CD14-positive monocyte (primary cell): ENCODE data around the gene ZNF22. TPM values are rescaled to one million over a fixed set of nuclear protein-coding genes. Genes with fewer than 3 reads are reported as not detected.

Source experiments
- DNase-seq, 3 donors: peaks; one replicate each; pipeline ENCODE4 v3.0.0-alpha.2; 2011 to 2022
- H2AFZ ChIP-seq: 2 replicates; pipeline ENCODE4 v1.6.0; 2012; ENCODE audit warnings: mild to moderate bottlenecking, low read depth, low read length, inconsistent platforms; ENCODE audit not compliant: insufficient read depth, poor library complexity, severe bottlenecking
- H3K27ac ChIP-seq, 2 donors: 1 replicate in 1 of 2; 2 replicates in 1 of 2; pipeline ENCODE4 v1.5.1; 2012 to 2013; ENCODE audit warnings: low read length in 2 of 2, control low read depth in 1 of 2, inconsistent platforms in 1 of 2, low read depth in 1 of 2, mild to moderate bottlenecking in 1 of 2
- H3K27me3 ChIP-seq, 2 donors: one replicate each; pipeline versions ENCODE4 v1.6.0 to v1.6.1; 2011 to 2013; ENCODE audit warnings: low read length in 2 of 2; ENCODE audit not compliant: control insufficient read depth in 2 of 2, insufficient read depth in 2 of 2
- H3K36me3 ChIP-seq, 2 donors: replicated peaks in 1 of 2; 1 replicate in 1 of 2; 2 replicates in 1 of 2; pipeline versions ENCODE4 v1.5.1 to v1.6.1; 2012 to 2013; ENCODE audit warnings: low read length in 2 of 2, control low read depth in 1 of 2, inconsistent platforms in 1 of 2, mild to moderate bottlenecking in 1 of 2; ENCODE audit not compliant: insufficient read depth in 2 of 2, control insufficient read depth in 1 of 2
- H3K4me1 ChIP-seq, 2 donors: 1 replicate in 1 of 2; 2 replicates in 1 of 2; pipeline versions ENCODE4 v1.5.1 to v1.6.1; 2012 to 2013; ENCODE audit warnings: low read length in 2 of 2, control low read depth in 1 of 2, inconsistent platforms in 1 of 2, mild to moderate bottlenecking in 1 of 2, moderate library complexity in 1 of 2; ENCODE audit not compliant: insufficient read depth in 2 of 2, control insufficient read depth in 1 of 2
- H3K4me2 ChIP-seq: replicated peaks from 2 replicates; pipeline ENCODE3; 2012; ENCODE audit warnings: low read length, moderate library complexity, mild to moderate bottlenecking; ENCODE audit not compliant: poor library complexity, severe bottlenecking; ENCODE audit errors: extremely low read depth
- H3K4me3 ChIP-seq, 3 experiments: fragments of 200-600 bp in 1 of 3; sonication (generic) in 1 of 3; replicated peaks in 1 of 3; 1 replicate in 2 of 3; 2 replicates in 1 of 3; pipeline ENCODE4 v1.5.1; 2011 to 2013; ENCODE audit warnings: low read length in 3 of 3, mild to moderate bottlenecking in 3 of 3, control low read depth in 2 of 3, low read depth in 2 of 3, inconsistent platforms in 1 of 3, moderate library complexity in 1 of 3
- H3K79me2 ChIP-seq: 2 replicates; pipeline ENCODE4 v1.6.0; 2012; ENCODE audit warnings: mild to moderate bottlenecking, control low read depth, inconsistent platforms, low read length, moderate library complexity; ENCODE audit not compliant: insufficient read depth
- H3K9ac ChIP-seq: 2 replicates; pipeline ENCODE4 v1.6.0; 2017; ENCODE audit warnings: low read length, mild to moderate bottlenecking; ENCODE audit not compliant: insufficient read depth, poor library complexity, severe bottlenecking
- H3K9me3 ChIP-seq, 2 donors: replicated peaks in 1 of 2; 1 replicate in 1 of 2; 2 replicates in 1 of 2; pipeline versions ENCODE4 v1.5.1 to v1.6.1; 2012 to 2013; ENCODE audit warnings: low read length in 2 of 2, control low read depth in 1 of 2; ENCODE audit not compliant: control insufficient read depth in 1 of 2, insufficient read depth in 1 of 2
- H4K20me1 ChIP-seq: 2 replicates; pipeline ENCODE4 v1.6.0; 2012; ENCODE audit warnings: mild to moderate bottlenecking, low read length, control low read depth, moderate library complexity; ENCODE audit not compliant: insufficient read depth
- H3K27ac Mint-ChIP-seq, 7 donors: one replicate each; pipeline ENCODE4 v1.8.0; 2020; ENCODE audit warnings: mild to moderate bottlenecking in 7 of 7, mixed read lengths in 7 of 7, moderate library complexity in 6 of 7, inconsistent platforms in 2 of 7
- H3K27me3 Mint-ChIP-seq, 3 donors: one replicate each; pipeline ENCODE4 v1.8.0; 2021 to 2022; ENCODE audit warnings: low read depth in 3 of 3, mild to moderate bottlenecking in 3 of 3, mixed read lengths in 3 of 3, moderate library complexity in 3 of 3, inconsistent platforms in 1 of 3
- H3K36me3 Mint-ChIP-seq, 2 donors: one replicate each; pipeline ENCODE4 v1.8.0; 2020; ENCODE audit warnings: mixed read lengths in 2 of 2, inconsistent platforms in 1 of 2, mild to moderate bottlenecking in 1 of 2
- H3K4me1 Mint-ChIP-seq: one replicate; pipeline ENCODE4 v1.8.0; 2020; ENCODE audit warnings: mild to moderate bottlenecking, mixed read lengths
- H3K4me3 Mint-ChIP-seq, 2 donors: one replicate each; pipeline ENCODE4 v1.8.0; 2020; ENCODE audit warnings: mild to moderate bottlenecking in 2 of 2, mixed read lengths in 2 of 2, moderate library complexity in 1 of 2
- H3K9me3 Mint-ChIP-seq, 7 donors: one replicate each; pipeline ENCODE4 v1.8.0; 2020 to 2022; ENCODE audit warnings: mixed read lengths in 7 of 7, mild to moderate bottlenecking in 6 of 7, moderate library complexity in 6 of 7, inconsistent platforms in 2 of 7
- CTCF ChIP-seq: fragments of 200-600 bp; IDR thresholded peaks from one replicate; pipeline ENCODE4 v1.8.0; 2022; ENCODE audit warnings: antibody characterized with exemption, mild to moderate bottlenecking
- WGBS: methylation state at CpG from one replicate; pipeline ENCODE4 v1.1.5; 2013; ENCODE audit warnings: missing lambda C conversion rate; ENCODE audit not compliant: insufficient coverage; 5-methylcytosine and 5-hydroxymethylcytosine counted together
- intact Hi-C, 2 donors: fragments of 100-400 bp; cut with micrococcal nuclease; formaldehyde crosslinking; loops; one replicate each; pipeline versions ENCODE4 v1.15.0 to v1.15.1; 2023
- polyA plus RNA-seq, 3 donors: library from polyadenylated mRNA; depleted of rRNA in 1 of 3; unstranded in 2 of 3; stranded (reverse) in 1 of 3; fragments of 300-500 nt in 2 of 3; fragments of >200 nt in 1 of 3; fragmentation: Illumina TruSeq in 2 of 3; gene quantifications; 1 replicate in 2 of 3; 2 replicates in 1 of 3; pipeline ENCODE4 v1.2.3, GENCODE V29; 2012 to 2021

ZNF22 gene
- polyA plus RNA-seq, 3 donors: 4.1 to 14.6 (median 10.4) TPM

- H3K4me2 ChIP-seq: peak overlapping the region; percentile 99
- Mint-ChIP-seq H3K27me3 (peaks cover 0 to 1% (median 0%) of the 10 kb centered on the region in 3 donors), H3K36me3 (peaks cover 39 to 51% of the 10 kb centered on the region in 2 donors), H3K4me3 (peak overlapping the region; percentile 90 to 99), H3K27ac (peak overlapping the region; percentile 83 to 96 (median 93)), H3K4me1 (peaks cover 82% of the 10 kb centered on the region), H3K9me3 (peaks cover 0 to 4% (median 3%) of the 10 kb centered on the region in 7 donors)
- peak overlapping the region; percentile 52 to 81 for H3K27ac ChIP-seq
- H3K4me1 ChIP-seq: peaks cover 84 to 93% of the 10 kb centered on the region in 2 donors
- no peak for TF ChIP-seq CTCF
- DNase-seq: peak in 1 of 3 donors; percentile 49
- peaks cover 85% of the 10 kb centered on the region for H4K20me1 ChIP-seq
- H3K27me3 ChIP-seq: no peaks in the 10 kb centered on the region
- peak overlapping the region; percentile 84 for H3K9ac ChIP-seq
- intact Hi-C loops: loop anchor here in 1 of 2 donors (10.0 kb wide), 2 partner anchors 414 to 1064 kb away; partner anchors contain the start of gene ALOX5
- H2AFZ ChIP-seq: peak overlapping the region; percentile 48
- WGBS: 52% methylated on average over 4 of the region's 7 CpGs
- H3K79me2 ChIP-seq: peaks cover 99% of the 10 kb centered on the region
- H3K9me3 ChIP-seq: no peaks in the 10 kb centered on the region
- peak overlapping the region; percentile 83 to 96 (median 91) for H3K4me3 ChIP-seq
- H3K36me3 ChIP-seq: peaks cover 9 to 20% of the 10 kb centered on the region in 2 donors
Measured at GRCh38 chr10:44960482-44961229, 40.1 kb upstream of the ZNF22 start.

- peaks cover 90 to 96% of the 10 kb centered on the region in 2 donors for H3K4me1 ChIP-seq
Measured at GRCh38 chr10:44961230-44961571, 39.5 kb upstream of the ZNF22 start.

More at GRCh38 chr10:44961230-44961571, 39.5 kb upstream of the ZNF22 start:
- peak overlapping the region; percentile 52 to 81 for H3K27ac ChIP-seq
- peaks cover 0 to 4% (median 2%) of the 10 kb centered on the region in 7 donors for H3K9me3 Mint-ChIP-seq
- H3K36me3 ChIP-seq: peaks cover 4 to 15% of the 10 kb centered on the region in 2 donors
- H3K4me3 ChIP-seq: peak overlapping the region; percentile 83 to 96 (median 91)
- H3K27me3 Mint-ChIP-seq: peaks cover 0 to 1% (median 0%) of the 10 kb centered on the region in 3 donors
- H3K9ac ChIP-seq: peak overlapping the region; percentile 84
- 43% methylated on average over 4 of the region's 4 CpGs for whole genome bisulfite sequencing
- peaks cover 85% of the 10 kb centered on the region for H4K20me1 ChIP-seq
- H3K4me1 Mint-ChIP-seq: peaks cover 86% of the 10 kb centered on the region
- H3K27me3 ChIP-seq: no peaks in the 10 kb centered on the region
- H3K4me2 ChIP-seq: peak overlapping the region; percentile 99
- intact Hi-C loops: loop anchor here in 1 of 2 donors (10.0 kb wide), 2 partner anchors 414 to 1064 kb away; partner anchors contain the start of gene ALOX5
- DNase-seq: no peak
- H2AFZ ChIP-seq: no peak overlapping the region
- H3K36me3 Mint-ChIP-seq: peaks cover 37 to 48% of the 10 kb centered on the region in 2 donors
- peaks cover 99% of the 10 kb centered on the region for H3K79me2 ChIP-seq
- no peaks in the 10 kb centered on the region for H3K9me3 ChIP-seq
- TF ChIP-seq CTCF: no peak
- H3K4me3 Mint-ChIP-seq: peak overlapping the region; percentile 90 to 99
- peak overlapping the region; percentile 83 to 96 (median 93) for H3K27ac Mint-ChIP-seq
